ENCODE results near the gene SMCO2.

SMCO2 gene

DNA sequence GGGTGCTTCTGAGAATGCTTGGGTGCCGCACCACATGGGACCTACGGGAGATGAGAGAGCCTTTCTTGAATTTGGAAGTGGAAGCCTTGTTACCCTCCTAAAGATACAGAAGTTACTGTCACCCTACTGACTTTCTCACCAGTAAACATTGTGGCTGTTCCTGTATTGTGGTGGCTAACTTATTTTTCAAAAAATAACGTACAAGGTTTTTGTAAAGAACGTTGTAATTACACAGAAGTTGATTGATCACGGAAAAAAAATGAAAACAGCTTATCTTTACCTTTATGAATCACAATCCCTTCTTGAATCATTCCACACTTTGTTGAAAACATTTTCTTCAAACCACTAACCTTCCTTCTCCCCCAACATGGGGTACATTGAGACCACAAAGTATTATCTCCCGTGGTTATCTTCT is 55.5 kb downstream of the SMCO2 start:
- DNase-seq: no peak

DNA sequence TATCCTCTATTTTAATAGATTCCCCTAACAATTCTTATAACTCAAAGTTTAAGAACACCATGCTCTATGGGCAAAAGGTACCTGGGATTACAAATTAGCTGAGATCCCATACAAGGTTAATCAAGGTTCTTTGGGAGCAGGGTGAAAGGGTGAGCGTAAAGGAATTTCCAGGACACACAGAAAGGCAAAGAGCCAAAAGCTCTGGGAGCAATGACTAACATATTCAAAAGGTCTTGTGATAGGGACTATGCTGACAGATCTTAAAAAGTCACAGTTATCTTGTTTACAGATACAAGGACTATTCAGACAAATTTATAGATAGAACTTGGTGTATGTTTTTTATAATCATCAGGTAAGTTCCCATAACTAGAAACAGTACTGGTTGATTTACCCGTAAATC is 58.0 kb downstream of the SMCO2 start:
- no peak for DNase-seq

DNA sequence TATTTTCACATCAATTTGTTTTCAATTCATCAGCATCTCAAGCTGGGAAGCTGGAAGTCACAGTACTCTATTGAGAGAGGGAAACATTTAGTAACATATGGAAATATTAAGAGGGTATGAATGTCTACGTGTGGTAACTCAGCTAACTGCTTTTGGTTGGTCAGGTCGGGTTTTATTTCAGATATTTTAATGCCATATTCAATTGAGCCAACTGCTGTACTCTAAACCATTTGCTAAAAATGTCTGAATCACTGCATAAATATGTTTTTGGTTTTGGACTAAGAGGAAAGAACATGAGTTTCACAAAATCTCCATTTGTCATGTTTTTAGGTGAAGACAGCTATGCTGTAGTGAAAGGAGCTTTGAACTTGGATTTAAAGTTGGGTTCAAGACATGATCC is 58.6 kb downstream of the SMCO2 start:
- DNase-seq: no peak

DNA sequence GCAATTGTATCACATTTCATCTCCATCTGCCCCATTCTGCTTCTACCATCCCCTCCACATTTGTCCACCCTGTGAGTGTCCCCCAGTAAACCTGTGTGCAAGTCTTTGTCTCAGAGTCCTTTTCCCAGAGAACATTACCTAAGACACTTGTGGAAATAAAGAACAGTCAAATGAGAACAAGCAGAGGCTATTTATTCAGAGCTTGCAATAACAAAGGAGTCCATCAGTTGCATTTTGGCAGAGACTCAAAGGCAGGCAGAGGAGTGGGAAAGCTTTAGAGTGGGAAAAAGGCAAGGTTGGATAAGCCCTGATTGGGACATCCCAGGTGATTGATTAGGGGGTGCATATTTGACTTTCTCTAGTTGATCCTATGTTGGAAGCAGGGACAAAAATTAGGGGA is 59.2 kb downstream of the SMCO2 start:
- DNase-seq: no peak

DNA sequence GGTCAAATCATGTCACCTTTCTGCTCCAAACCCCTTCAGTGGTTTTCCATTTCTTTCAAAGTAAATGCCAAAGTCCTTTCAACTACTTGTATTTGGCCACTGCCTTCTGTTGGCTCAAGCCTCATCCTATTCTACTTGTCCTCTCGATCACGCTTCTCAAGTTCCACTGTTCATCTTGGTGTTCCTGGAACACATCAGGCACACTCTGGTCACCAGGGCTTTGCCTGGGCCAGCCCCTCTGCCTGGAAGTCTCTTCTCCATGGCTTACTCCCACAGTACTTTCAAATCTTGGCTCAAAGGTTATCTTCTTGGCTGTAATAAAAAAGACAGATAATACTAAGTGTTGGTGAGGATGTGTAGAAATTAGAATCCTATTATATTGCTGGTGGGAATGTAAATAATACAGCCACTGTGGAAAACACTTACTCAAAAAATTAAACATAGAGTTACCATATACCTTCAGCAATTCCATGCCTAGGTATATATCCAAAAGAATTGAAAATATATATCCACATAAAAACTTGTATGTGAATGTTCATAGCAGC is 60.2 kb downstream of the SMCO2 start:
- DNase-seq: no peak

DNA sequence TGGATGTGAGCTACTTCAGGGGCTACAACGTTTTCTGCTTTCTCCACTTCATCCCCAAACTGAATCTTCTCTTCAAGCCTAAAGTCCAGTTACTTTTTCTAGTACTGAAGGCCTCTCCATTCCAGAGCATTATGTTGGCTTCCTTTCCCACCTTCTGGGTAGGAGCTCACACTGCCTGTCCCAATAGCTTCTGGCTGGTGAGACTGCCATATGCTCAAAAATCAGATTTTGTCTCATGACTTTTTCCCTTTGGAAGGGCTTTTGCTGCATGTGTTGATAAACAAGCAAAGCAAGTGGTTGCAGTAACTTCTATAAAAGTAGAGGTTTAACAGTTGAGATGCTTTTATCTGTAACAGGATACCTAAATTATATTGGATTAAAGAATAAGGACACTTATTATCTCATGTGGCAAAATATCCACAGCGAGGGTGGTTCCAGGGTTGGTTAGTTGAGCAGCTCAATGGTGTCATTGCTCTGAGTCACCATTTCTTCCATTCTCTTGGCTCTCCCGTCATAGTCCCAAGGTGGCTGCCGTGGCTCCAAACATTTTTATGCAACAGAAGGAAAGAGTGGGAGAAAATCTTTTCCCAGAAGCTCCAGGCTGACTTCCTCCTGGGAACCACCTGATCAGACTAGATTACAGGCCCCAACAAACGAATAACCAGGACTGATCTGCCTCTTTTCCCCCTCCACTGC is 62.3 kb downstream of the SMCO2 start:
- no peak for DNase-seq

DNA sequence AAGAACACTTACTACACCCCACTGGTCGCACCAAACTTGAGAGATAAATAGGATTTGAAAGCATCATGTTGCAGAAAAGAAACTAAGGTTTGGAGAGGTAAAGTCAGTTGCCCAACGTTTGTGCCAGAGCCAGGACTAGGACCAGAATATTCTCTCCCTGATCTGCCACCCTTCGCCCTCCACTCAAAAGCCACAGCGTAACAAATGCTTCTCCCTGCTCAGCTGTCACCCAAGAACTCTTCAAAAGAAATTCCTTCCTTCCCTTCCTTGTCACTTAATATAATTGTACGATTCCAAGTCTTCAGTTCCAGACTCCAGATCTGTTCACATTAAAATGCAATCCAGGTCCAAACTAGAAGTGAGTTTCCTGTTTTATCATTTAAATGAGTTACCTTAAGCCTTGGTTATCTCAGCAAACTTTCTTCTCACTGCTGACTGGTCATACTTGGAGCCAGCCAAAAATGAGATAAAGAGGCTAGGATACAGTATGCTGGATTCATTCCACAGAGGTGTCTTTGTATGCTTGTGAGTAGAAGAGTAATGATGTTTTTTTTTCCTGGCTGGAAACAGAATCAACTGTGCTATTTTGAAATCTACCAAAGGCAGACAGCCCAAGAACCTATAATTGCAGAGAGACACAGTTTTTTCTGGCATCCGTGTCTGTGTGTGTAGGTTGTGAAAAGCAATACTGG is 64.6 kb downstream of the SMCO2 start:
- no peak for DNase-seq

DNA sequence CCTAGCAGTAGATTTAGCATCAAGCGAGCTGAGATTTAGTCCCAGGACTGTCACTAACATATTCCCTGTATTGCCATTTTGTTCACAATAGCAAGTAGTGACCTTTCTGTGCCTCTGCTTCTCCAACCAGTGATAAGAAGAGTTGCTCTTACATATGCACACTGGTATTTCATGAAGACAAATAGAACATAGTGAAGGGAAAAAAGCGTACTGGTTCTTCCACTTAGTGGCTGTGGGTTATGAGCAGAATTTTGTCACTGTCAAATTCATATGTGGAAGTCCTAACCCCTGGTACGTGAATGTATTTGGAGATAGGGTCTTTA is 65.1 kb downstream of the SMCO2 start:
- DNase-seq: no peak

DNA sequence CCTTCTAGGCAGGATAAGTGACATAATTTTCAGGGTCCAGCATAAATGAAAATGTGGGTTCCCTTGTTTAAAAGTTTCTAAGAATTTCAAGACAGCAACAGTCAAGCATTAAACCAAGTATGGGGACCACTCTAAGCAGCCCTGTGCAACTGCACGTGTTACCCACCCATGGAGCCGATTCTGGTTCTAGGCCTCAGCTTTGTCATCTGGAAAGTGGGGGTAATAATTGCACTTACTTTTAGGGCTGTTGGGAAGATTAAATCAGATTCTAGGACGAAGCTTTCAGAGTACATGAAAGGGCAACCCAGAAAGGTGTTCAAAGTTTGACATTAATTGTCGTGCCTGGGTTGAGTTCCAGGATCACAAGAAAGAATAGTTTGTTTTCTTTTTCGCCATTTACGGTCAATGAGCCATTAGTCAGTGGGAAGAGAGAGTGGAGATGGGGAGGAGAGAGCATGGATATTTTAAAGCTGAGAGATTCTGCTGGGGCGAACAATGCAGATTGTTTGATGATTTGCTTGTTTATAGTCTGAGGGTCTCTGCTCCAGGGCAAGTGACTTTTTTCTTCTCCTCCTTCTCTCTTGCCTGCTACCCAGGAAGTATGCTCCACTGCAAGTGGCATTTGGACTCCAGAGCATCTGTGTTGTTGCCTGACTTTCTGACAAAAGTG is 66.8 kb downstream of the SMCO2 start:
- no peak for DNase-seq

DNA sequence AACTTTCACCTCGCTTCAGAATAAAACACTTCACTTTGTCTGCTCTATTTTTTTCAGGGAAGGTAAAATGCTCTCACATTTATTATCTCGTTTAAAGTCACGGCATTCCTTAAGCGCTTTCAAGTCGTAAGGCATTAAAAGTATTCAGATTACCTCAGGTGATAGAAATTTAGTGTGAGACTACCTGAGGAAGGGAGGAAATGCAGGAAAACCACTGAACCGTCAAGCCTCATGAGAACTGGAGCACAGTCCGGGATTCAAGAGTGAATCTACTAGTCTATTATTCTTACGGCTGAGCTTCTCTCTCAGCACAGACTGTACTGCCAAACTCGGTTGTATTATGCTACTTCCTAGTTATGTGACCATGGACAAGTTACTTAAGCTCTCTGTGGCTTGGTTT is 69.1 kb downstream of the SMCO2 start:
- DNase-seq: no peak

DNA sequence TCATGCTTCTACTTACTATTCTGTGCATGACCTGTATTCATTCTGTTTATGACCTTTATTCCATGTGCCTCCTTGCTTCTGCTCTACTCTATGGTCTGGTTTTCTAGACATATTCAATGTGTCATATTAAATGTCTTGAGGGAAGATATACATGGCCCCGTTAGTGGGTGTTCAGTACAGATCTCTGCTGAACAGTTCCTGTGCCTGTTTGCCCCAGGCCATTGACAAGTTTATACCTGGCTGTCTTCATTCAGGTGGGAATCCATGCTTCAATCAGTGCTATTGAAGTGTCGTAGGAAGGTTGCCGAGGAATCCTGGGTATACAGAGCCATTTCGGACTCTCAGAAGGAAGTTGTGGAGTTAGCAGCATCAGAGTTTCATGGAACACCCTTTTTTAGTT is 70.1 kb downstream of the SMCO2 start:
- DNase-seq: no peak

DNA sequence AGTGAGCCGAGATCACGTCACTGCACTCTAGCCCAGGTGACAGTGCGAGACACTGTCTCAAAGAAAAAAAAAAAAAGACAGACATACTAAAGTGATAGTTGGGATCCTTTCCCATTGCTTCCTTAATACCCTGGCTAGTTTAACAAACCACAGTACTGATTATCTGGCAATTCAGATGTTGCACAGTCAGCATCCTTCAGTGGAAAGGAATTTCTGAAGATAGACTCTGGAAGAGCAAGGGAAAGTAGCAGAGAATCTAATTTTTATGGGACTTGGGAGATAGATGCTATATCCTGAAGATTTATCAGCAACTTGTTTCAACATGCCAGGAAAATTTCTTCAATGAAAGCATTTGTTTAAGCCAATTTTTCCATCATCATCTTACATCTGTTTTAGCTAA is 71.0 kb downstream of the SMCO2 start:
- DNase-seq: no peak

DNA sequence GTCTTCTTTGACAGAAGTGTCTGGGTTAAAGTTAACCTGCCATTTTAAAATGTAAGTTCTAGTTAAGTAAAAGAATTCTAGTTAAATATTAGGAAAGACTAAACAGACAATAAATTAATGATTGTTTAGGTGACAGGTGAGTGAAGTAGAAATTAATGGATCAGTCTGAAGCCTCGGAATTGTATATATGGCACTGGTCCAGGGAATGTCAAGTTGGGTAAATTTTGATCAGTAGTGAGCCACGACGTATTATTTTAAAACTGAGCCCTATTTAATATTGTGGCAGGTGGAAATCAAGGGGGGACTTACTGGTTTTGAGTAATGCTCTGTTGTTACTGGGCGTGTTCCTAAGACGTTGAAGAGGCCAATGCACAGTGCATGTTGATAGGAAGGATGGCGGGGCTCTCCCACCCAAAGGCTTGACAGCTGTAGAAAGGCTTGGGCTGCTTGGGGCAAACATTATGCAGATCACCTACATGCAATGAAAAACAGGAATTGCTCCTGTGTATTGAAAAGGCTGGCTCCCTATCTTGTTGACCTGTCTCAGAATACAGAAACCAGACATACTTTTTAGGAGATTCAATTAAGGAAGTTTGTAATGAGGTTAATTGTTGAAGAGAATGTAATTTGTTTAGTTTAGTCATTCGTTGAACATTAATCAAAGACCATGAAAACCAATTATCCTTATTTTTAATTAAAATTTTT is 71.6 kb downstream of the SMCO2 start:
- no peak for DNase-seq

DNA sequence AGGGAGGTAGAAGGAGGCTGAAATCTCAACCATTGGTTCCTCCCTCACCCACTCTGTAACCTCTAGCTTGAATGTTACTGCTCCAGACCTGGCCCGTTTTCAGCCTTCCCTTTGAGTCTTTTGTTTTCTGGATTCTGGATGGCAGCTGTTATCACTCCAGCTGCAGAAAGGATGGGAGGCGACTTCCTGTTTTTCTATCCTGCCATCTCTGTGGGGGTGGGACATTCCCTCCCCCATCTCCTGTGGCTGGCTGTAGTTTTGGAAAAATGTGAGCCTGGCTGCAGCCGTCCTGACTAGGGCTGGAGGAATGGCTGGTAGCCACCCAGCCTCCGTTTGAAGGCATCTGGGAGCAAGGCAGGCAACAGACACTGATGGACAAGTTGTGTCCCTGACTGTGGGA is 74.5 kb downstream of the SMCO2 start:
- no peak for DNase-seq

DNA sequence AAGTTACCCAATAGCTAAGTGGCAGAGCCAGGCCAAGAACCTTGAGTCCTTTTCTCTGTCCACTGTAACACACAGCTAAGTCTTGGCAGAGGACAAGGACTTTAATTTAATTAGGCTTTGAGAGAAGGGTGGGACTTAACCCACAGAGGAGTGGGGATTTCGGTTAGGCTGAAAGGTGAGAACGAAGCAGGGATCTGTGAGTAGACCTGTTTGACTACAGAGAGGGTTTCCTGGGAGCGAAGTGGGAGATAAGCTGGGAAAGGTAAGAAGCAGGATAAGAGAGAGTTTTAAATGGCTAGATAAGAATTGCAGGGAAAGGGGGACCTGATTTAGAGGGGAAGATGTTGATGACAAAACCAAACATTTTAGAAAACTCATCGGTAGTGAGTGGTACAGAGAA is 75.4 kb downstream of the SMCO2 start:
- no peak for DNase-seq

DNA sequence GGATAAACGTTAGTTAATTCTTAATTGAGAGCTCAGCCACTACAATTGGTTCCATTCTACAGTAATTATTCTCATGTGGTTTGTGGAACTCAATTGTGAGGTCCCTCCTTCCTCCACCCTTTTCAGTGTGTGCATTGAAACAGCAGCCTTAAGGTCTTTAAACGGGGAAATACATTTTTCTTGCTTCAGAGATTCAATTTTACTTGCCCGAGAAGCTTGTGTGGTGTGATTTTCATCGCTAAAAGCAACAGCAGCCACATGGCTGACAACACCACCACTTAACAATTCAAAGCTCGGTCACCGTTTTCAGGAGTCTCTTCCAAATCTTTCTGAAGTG is 76.7 kb downstream of the SMCO2 start:
- DNase-seq: no peak

DNA sequence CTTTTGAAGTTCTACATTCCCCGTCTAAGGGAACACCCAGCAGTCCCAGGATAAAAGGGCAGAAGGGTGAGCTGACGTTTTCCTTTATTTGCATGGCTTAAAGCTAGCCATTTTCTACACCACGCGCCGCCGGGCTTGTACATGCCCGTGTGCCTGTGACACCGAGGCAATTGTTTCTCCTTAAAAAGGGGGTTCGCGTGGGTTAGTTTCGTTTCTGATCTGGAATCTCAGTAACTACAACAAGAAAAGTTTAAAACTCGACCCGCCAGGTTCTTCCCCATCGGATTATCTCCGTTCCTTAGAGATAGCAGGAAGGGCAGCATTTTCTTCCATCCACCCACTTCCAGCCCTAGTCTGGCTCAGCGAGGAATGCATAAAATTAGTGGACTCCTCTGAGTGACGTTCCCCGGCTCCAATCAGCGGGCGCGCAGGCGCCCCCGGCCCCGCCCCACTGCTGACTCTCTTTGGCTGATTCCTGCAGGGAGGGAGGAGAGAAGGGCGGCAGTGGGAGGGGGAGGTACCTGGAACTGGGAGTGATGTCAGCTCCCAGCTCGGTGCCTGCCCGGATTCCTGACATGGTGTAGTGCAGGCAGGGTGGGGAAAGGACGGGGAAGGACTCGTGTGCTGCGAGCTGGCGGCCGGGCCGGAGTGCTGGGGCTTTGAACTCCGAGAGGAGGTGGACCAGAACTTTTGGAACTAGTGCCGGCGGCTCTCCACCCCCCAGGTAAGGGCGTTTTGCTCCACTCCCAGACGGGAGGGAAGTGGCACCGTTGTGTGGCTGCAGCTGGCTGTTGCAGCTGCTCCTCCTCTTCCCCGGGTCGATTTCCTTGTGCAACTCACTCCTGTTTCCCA is 77.3 kb downstream of the SMCO2 start, which contains the start of gene PPFIBP1:
Gene PPFIBP1 (plus strand): TSS at position 565 of the 852 bp plus-strand sequence. CDS start 109,191 bp downstream, outside the sequence.
- DNase-seq: peak; percentile 98

DNA sequence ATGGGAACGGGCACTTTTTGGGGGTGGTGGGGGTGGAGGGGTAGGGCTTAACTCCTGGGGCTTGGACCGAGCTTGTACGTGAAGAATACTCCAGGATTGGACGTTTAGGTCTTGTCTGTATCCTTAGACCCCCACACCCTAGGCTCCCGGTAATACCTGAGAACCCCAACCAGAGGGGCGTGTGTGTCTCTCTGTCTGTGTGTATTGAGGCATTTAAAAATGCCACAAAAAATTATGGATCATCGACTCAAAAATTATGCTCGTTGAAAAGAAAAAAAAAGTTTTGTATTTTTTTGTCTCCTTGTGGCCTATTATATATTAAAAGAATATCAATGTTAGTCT is 77.9 kb downstream of the SMCO2 start:
- DNase-seq: no peak

DNA sequence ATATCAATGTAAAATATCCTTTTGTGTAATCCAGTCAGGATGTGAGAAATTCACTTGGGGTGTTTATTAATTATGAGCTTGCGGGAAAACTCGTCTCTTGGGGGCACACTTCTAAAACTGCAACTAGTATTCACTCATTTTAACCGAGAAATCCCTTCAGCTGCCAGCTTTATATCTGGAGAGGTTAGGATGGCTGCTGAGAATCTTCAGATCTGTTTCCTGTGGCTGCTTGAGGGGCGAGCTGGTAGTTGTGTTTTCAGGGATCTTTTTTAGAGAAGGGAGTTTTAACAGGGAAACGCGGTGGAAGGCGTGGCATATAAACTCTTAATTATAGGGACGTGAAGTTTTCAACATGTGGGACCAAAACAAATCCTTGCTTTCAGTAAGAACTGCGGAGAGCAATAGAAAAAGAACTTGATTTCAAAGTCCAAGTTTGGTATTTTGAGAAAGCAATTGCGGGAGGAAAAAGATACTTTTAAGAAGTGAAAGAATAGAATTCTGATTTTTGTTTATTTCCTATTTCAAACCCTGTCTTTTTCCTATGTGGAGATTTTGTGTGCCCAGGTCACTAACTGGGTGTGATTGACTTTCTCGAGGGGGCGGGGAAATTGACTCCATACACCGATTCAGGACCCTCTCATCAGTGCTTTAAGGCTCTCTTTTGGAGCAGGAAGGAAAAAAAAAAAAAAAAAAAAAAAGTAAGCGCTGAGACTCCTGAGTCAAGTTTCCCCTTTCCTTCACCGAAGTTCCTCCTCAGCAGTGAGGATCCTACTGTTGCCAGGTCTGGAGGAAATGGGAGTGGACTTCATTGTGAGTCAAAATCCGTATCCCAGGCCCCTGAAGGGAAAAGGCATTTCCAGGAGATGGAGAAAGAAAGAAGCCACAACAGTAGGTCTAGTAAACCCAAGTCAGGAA is 78.6 kb downstream of the SMCO2 start:
- DNase-seq: no peak

DNA sequence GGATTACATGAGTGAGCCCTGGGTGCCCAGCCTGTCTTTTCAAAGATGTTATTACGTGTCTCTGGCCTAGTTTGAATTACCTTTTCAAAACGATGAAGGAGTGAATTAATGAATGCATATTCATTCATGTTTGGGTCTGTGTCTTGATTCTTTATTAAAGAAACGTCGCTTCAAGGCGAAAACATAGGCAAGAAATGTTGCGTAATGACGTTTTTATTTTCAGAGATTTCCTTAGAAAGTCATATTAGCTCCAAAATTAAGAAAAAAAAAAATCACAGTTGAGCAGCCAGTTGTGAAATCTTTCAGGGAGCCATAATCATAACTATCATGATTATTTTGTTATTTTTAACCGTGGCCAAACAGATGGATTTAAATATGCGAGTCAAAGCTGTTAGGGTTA is 81.0 kb downstream of the SMCO2 start:
- no peak for DNase-seq

DNA sequence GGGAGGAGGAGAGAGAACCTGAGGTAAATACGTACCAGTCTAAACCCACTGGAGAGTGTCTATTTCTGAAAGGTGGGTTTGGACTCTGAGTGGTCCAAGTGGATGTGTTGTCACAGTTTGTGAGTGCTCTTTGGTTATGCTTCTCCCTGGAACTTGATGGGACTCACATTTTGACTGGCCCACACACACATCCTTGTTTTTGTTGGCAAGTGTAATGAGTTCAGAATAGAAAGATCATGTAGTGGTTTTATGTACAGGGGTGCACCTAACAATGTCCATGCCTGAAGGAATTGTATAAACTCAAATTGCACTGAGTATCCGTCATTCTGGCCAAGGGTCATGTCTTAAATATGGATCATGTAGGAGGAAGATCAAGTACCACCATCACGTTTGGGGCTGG is 82.3 kb downstream of the SMCO2 start:
- no peak for DNase-seq

All from CD4-positive, alpha-beta T cell treated with Interleukin-10 for 1 hour (primary cell).